WTC11 (cell line): Measurements from ENCODE around the gene MORC3. TPM values are rescaled to one million over a fixed set of nuclear protein-coding genes. Genes with fewer than 3 reads are reported as not detected.
A peak's percentile ranks its signal among the peaks of the same experiment; 100 is the strongest.
"Not testable (repeated sequence)": the region's sequence is repeated elsewhere in the genome, so short reads cannot be mapped to it uniquely, and the experiment has no call there.

Source experiments
- ATAC-seq: fragments of 200-7000 bp; cut with Tn5 transposase; 2 replicates; pipeline ENCODE4 v1.10.0; 2021; ENCODE audit warnings: mild to moderate bottlenecking, moderate library complexity
- CTCF ChIA-PET: fragments of 300-600 bp; sonication (Branson Sonifier 250); formaldehyde crosslinking; loops from one replicate; lab custom pipeline; 2021; ENCODE audit warnings: antibody characterized with exemption; lab: Charles Lee
- POLR2A ChIA-PET: fragments of 350-600 bp; sonication (Branson Sonifier 250); formaldehyde crosslinking; loops from one replicate; lab custom pipeline; 2021; ENCODE audit warnings: antibody characterized with exemption; lab: Charles Lee
- DNase-seq: peaks from one replicate; pipeline ENCODE4 v3.0.0; 2021; ENCODE audit warnings: low spot score
- H3K27ac Mint-ChIP-seq: 2 replicates; pipeline ENCODE4 v1.8.0; 2021; ENCODE audit warnings: mixed read lengths
- H3K27me3 Mint-ChIP-seq: 2 replicates; pipeline ENCODE4 v1.8.0; 2021; ENCODE audit warnings: low read depth, mild to moderate bottlenecking, moderate library complexity, mixed read lengths
- H3K36me3 Mint-ChIP-seq: 2 replicates; pipeline ENCODE4 v1.8.0; 2021; ENCODE audit warnings: mixed read lengths
- H3K4me1 Mint-ChIP-seq: 2 replicates; pipeline ENCODE4 v1.8.0; 2022; ENCODE audit warnings: mixed read lengths
- H3K4me3 Mint-ChIP-seq: 2 replicates; pipeline ENCODE4 v1.8.0; 2021; ENCODE audit warnings: mild to moderate bottlenecking, moderate library complexity, mixed read lengths
- H3K9me3 Mint-ChIP-seq: 2 replicates; pipeline ENCODE4 v1.8.0; 2021; ENCODE audit warnings: mixed read lengths
- AR ChIP-seq: fragments of 250-450 bp; sonication (Bioruptor Pico); IDR thresholded peaks from 2 replicates; pipeline ENCODE4 v1.9.0; 2021; ENCODE audit warnings: mild to moderate bottlenecking
- CDX4 ChIP-seq: fragments of 250-450 bp; sonication (Bioruptor Pico); IDR thresholded peaks from 2 replicates; pipeline ENCODE4 v1.9.0; 2021; ENCODE audit warnings: moderate library complexity, mild to moderate bottlenecking, inconsistent platforms, borderline replicate concordance
- FOXP1 ChIP-seq: sonication (generic); formaldehyde crosslinking; IDR thresholded peaks from 2 replicates; pipeline ENCODE4 v1.8.0; 2022; ENCODE audit warnings: missing genetic modification reagents, mild to moderate bottlenecking, moderate library complexity, borderline replicate concordance
- FOXP4 ChIP-seq: sonication (generic); formaldehyde crosslinking; IDR thresholded peaks from 2 replicates; pipeline ENCODE4 v1.8.0; 2022; ENCODE audit warnings: mild to moderate bottlenecking, missing genetic modification reagents
- GRHL2 ChIP-seq: fragments of 250-450 bp; sonication (Bioruptor Pico); IDR thresholded peaks from 2 replicates; pipeline ENCODE4 v1.8.0; 2022; ENCODE audit warnings: mild to moderate bottlenecking, moderate library complexity; ENCODE audit not compliant: insufficient replicate concordance, severe bottlenecking
- IRF2 ChIP-seq: sonication (generic); formaldehyde crosslinking; IDR thresholded peaks from 2 replicates; pipeline ENCODE4 v1.8.0; 2022; ENCODE audit warnings: low read depth, missing genetic modification reagents, borderline replicate concordance
- MYBL2 ChIP-seq: sonication (generic); formaldehyde crosslinking; IDR thresholded peaks from 2 replicates; pipeline ENCODE4 v1.8.1; 2023; ENCODE audit warnings: mild to moderate bottlenecking, moderate library complexity, missing genetic modification reagents
- RORB ChIP-seq: fragments of 250-450 bp; sonication (Bioruptor Pico); IDR thresholded peaks from 2 replicates; pipeline ENCODE4 v1.9.0; 2021; ENCODE audit warnings: mild to moderate bottlenecking
- SMAD3 ChIP-seq: sonication (generic); formaldehyde crosslinking; IDR thresholded peaks from 2 replicates; pipeline ENCODE4 v1.8.0; 2022; ENCODE audit warnings: missing genetic modification reagents, mild to moderate bottlenecking, borderline replicate concordance
- ZNF121 ChIP-seq: sonication (generic); formaldehyde crosslinking; IDR thresholded peaks from 2 replicates; pipeline ENCODE4 v1.8.0; 2023; ENCODE audit warnings: missing genetic modification reagents
- ZNF425 ChIP-seq: fragments of 250-450 bp; sonication (Bioruptor Pico); conservative IDR thresholded peaks from 2 replicates; pipeline ENCODE4 v1.9.0; 2021; ENCODE audit warnings: mild to moderate bottlenecking
- total RNA-seq: library from RNA; stranded (reverse); gene quantifications from 3 replicates; pipeline ENCODE4 v1.2.3, GENCODE V29; 2021
- TF ChIP-seq, protein P1 (sequence below): sonication (generic); formaldehyde crosslinking; IDR thresholded peaks from 2 replicates; pipeline ENCODE4 v1.8.1; 2023; ENCODE audit warnings: mild to moderate bottlenecking, missing genetic modification reagents
- TF ChIP-seq, protein P2 (sequence below): sonication (generic); formaldehyde crosslinking; conservative IDR thresholded peaks from 2 replicates; pipeline ENCODE4 v1.8.1; 2022; ENCODE audit warnings: mild to moderate bottlenecking, missing genetic modification reagents

Gene MORC3
- total RNA-seq, 1 experiment from 2014 or later = 15.9 TPM

GRCh38 chr21:36316872-36317484 lies 3.0 kb upstream of the MORC3 start:
- TF ChIP-seq ZNF121 (no peak), FOXP4 (CRISPR knock-in tag) (no peak), FOXP1 (CRISPR knock-in tag) (no peak), CDX4 (CRISPR knock-in tag) (no peak), GRHL2 (CRISPR knock-in tag) (no peak), IRF2 (no peak), ZNF425 (no peak), SMAD3 (CRISPR knock-in tag) (no peak), RORB (CRISPR knock-in tag) (no peak), MYBL2 (CRISPR knock-in tag) (no peak)
- TF ChIP-seq, protein P1, sequence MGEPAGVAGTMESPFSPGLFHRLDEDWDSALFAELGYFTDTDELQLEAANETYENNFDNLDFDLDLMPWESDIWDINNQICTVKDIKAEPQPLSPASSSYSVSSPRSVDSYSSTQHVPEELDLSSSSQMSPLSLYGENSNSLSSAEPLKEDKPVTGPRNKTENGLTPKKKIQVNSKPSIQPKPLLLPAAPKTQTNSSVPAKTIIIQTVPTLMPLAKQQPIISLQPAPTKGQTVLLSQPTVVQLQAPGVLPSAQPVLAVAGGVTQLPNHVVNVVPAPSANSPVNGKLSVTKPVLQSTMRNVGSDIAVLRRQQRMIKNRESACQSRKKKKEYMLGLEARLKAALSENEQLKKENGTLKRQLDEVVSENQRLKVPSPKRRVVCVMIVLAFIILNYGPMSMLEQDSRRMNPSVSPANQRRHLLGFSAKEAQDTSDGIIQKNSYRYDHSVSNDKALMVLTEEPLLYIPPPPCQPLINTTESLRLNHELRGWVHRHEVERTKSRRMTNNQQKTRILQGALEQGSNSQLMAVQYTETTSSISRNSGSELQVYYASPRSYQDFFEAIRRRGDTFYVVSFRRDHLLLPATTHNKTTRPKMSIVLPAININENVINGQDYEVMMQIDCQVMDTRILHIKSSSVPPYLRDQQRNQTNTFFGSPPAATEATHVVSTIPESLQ (CRISPR knock-in tag) = no peak
- TF ChIP-seq, protein P2, sequence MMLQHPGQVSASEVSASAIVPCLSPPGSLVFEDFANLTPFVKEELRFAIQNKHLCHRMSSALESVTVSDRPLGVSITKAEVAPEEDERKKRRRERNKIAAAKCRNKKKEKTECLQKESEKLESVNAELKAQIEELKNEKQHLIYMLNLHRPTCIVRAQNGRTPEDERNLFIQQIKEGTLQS (CRISPR knock-in tag) = no peak
- TF ChIP-seq, all 79 proteins: peak for 0
- Mint-ChIP-seq H3K27me3 (peaks cover 55% of the 10 kb centered on the region), H3K4me1 (peaks cover 11% of the 10 kb centered on the region), H3K36me3 (no peaks in the 10 kb centered on the region), H3K27ac (no peak overlapping the region), H3K9me3 (peaks cover 30% of the 10 kb centered on the region), H3K4me3 (no peak overlapping the region)
- ChIA-PET POLR2A (no interaction called here), CTCF (no interaction called here)
- no peak for DNase-seq
- no peak for ATAC-seq

DNA sequence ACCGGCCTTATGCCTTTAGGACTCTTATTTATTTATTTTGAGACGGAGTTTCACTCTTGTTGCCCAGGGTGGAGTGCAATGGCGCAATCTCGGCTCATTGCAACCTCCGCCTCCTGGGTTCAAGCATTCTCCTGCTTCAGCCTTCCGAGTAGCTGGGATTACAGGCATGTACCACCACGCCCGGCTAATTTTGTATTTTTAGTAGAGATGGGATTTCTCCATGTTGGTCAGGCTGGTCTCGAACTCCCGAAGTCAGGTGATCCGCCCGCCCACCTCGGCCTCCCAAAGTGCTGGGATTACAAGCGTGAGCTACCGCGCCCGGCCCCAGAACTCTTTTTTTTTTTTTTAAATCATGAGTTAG lies 611 bp upstream of the MORC3 start:
- 0 out of 2 replicates have a peak, but pooled peaks have one; percentile 34 for TF ChIP-seq AR (CRISPR knock-in tag)
- TF ChIP-seq, all 79 proteins: peak for 1; not testable (repeated sequence) for 78
- ChIA-PET POLR2A (interaction anchor here (0.6 to 1.8 kb wide), 17 partner anchors 8 to 166 kb away, joined by 3 to 10 read pairs (median 4); partner anchors contain the start of gene CHAF1B), CTCF (interaction anchor here (0.6 to 2.1 kb wide), 15 partner anchors 11 to 194 kb away, joined by 3 to 8 read pairs (median 5); partner anchors contain the start of gene DOP1B)
- H3K4me3 Mint-ChIP-seq = peak overlapping the region; percentile 83
- not testable (repeated sequence) for DNase-seq, ATAC-seq
- peak overlapping the region; percentile 100; the same call in 1 of the 2 replicates for H3K27ac Mint-ChIP-seq
- peaks cover 20% of the 10 kb centered on the region for H3K4me1 Mint-ChIP-seq
- H3K9me3 Mint-ChIP-seq = peaks cover 19% of the 10 kb centered on the region
- peaks cover 37% of the 10 kb centered on the region for H3K27me3 Mint-ChIP-seq
- H3K36me3 Mint-ChIP-seq = peaks cover 12% of the 10 kb centered on the region
